ENCODE measurements around the gene NUP50.

Gene NUP50

GRCh38 chr22:45164270-45165088, 754 bp downstream of the NUP50 start:
- H3K4me1 ChIP-seq: no peaks in the 10 kb centered on the region; the same call in 1 of the 2 replicates
- H3K4me3 ChIP-seq (ENCODE audit: low read depth, low read length): peak overlapping the region; percentile 96
- no peaks in the 10 kb centered on the region for H3K27me3 ChIP-seq
- peak; percentile 41 for DNase-seq
- no peaks in the 10 kb centered on the region for H3K9me3 ChIP-seq
- TF ChIP-seq CTCF (IDR thresholded peaks at IDR 0.05; ENCODE audit: low read depth, low read length): no peak
- H3K36me3 ChIP-seq: peaks cover 37% of the 10 kb centered on the region

GRCh38 chr22:45166932-45167331, 3.2 kb downstream of the NUP50 start:
- Histone ChIP-seq H3K9me3 (no peaks in the 10 kb centered on the region), H3K27me3 (no peaks in the 10 kb centered on the region), H3K36me3 (peaks cover 62% of the 10 kb centered on the region), H3K4me1 (no peaks in the 10 kb centered on the region; the same call in 1 of the 2 replicates), H3K4me3 (ENCODE audit: low read depth, low read length) (no peak overlapping the region)
- no peak for DNase-seq
- no peak for TF ChIP-seq CTCF (IDR thresholded peaks at IDR 0.05; ENCODE audit: low read depth, low read length)

- Histone ChIP-seq H3K27me3 (no peaks in the 10 kb centered on the region), H3K36me3 (peaks cover 89% of the 10 kb centered on the region), H3K9me3 (no peaks in the 10 kb centered on the region), H3K4me3 (ENCODE audit: low read depth, low read length) (no peak overlapping the region), H3K4me1 (no peaks in the 10 kb centered on the region; the same call in 1 of the 2 replicates)
- TF ChIP-seq CTCF (IDR thresholded peaks at IDR 0.05; ENCODE audit: low read depth, low read length): no peak
- no peak for DNase-seq
Observed at GRCh38 chr22:45169591-45170466, 6.1 kb downstream of the NUP50 start.

- no peaks in the 10 kb centered on the region for H3K9me3 ChIP-seq
- no peaks in the 10 kb centered on the region for H3K27me3 ChIP-seq
- peaks cover 97% of the 10 kb centered on the region for H3K36me3 ChIP-seq
- no peak overlapping the region for H3K4me3 ChIP-seq (ENCODE audit: low read depth, low read length)
- TF ChIP-seq CTCF (IDR thresholded peaks at IDR 0.05; ENCODE audit: low read depth, low read length): 0 out of 2 replicates have a peak, but pooled peaks have one; percentile 12
- H3K4me1 ChIP-seq: no peaks in the 10 kb centered on the region
- no peak for DNase-seq
Observed at GRCh38 chr22:45171830-45172229, 8.1 kb downstream of the NUP50 start.

GRCh38 chr22:45172881-45173585, 9.3 kb downstream of the NUP50 start:
- Histone ChIP-seq H3K4me3 (ENCODE audit: low read depth, low read length) (no peak overlapping the region), H3K36me3 (peaks cover 98% of the 10 kb centered on the region), H3K4me1 (no peaks in the 10 kb centered on the region), H3K27me3 (no peaks in the 10 kb centered on the region), H3K9me3 (no peaks in the 10 kb centered on the region)
- no peak for TF ChIP-seq CTCF (IDR thresholded peaks at IDR 0.05; ENCODE audit: low read depth, low read length)
- DNase-seq: no peak

Measured in BE2C (cell line).